IMR-90 (cell line): ENCODE measurements around the gene SLC16A5.

Source experiments
- BHLHE40 ChIP-seq: fragments of 150-350 bp; IDR thresholded peaks from 2 replicates; pipeline ENCODE4 v1.6.1; 2016; ENCODE audit warnings: mild to moderate bottlenecking, low read depth, low read length
- CTCF ChIP-seq: conservative IDR thresholded peaks from 2 replicates; pipeline ENCODE4 v1.5.1; 2012; ENCODE audit warnings: mild to moderate bottlenecking, low read depth, low read length, improper control_type of control experiment
- MAFK ChIP-seq: IDR thresholded peaks from 2 replicates; pipeline ENCODE4 v1.6.1; 2012; ENCODE audit warnings: low read depth, low read length, improper control_type of control experiment
- MXI1 ChIP-seq: IDR thresholded peaks from 2 replicates; pipeline ENCODE4 v1.6.1; 2012; ENCODE audit warnings: low read depth, mild to moderate bottlenecking, low read length, moderate library complexity, borderline replicate concordance
- POLR2A ChIP-seq: IDR thresholded peaks from 2 replicates; pipeline ENCODE4 v1.6.1; 2012; ENCODE audit warnings: mild to moderate bottlenecking, low read depth, low read length
- RFX5 ChIP-seq: IDR thresholded peaks from 2 replicates; pipeline ENCODE4 v1.8.0; 2012; ENCODE audit warnings: low read depth, mild to moderate bottlenecking, low read length, moderate library complexity
- USF2 ChIP-seq: fragments of 150-350 bp; IDR thresholded peaks from 2 replicates; pipeline ENCODE4 v1.6.1; 2017; ENCODE audit warnings: mild to moderate bottlenecking, antibody characterized with exemption, low read length, low read depth

GRCh38 chr17:75144816-75145512 lies 57.2 kb downstream of the SLC16A5 start:
- TF ChIP-seq CTCF (no peak), MXI1 (no peak), BHLHE40 (no peak), POLR2A (no peak), USF2 (no peak), MAFK (no peak), RFX5 (no peak)
